MM.1S (cell line): ENCODE data around the gene ADAM15.

Experiments used
- CTCF ChIP-seq: fragments of 300-600 bp; sonication (generic); IDR thresholded peaks from 2 replicates; pipeline ENCODE4 v1.5.1; 2016; ENCODE audit warnings: antibody characterized with exemption, low read length, mixed read lengths
- EZH2 ChIP-seq: fragments of 300-600 bp; sonication (generic); optimal IDR thresholded peaks from 2 replicates; pipeline ENCODE3; 2017; ENCODE audit warnings: low read depth, mild to moderate bottlenecking, antibody characterized with exemption, low read length, mixed read lengths
- EZH2phosphoT487 ChIP-seq: fragments of 300-600 bp; sonication (generic); IDR thresholded peaks from 2 replicates; pipeline ENCODE4 v1.6.1; 2018; ENCODE audit warnings: antibody characterized with exemption, low read length

GRCh38 chr1:155068599-155068998 lies 17.5 kb downstream of the ADAM15 start:
- no peak for TF ChIP-seq CTCF
- no peak for TF ChIP-seq EZH2
- no peak for TF ChIP-seq EZH2phosphoT487
